PC-3 (cell line): ENCODE measurements around the gene TCEANC. TPM values are rescaled to one million over a fixed set of nuclear protein-coding genes. Genes with fewer than 3 reads are reported as not detected.
"Not testable (repeated sequence)": the region's sequence is repeated elsewhere in the genome, so short reads cannot be mapped to it uniquely, and the experiment has no call there.

Experiments used
- ATAC-seq: fragments of 200-7000 bp; cut with Tn5 transposase; 2 replicates; pipeline ENCODE4 v1.9.1; 2020; ENCODE audit warnings: mild to moderate bottlenecking, moderate library complexity
- BruUV-seq: library from RNA; stranded (reverse); fragments of 400-500 nt; replicated peaks from 2 replicates; lab custom pipeline; 2021; lab: Mats Ljungman, UMichigan
- CTCF ChIA-PET: fragments of 300-600 bp; sonication (Branson Sonifier 250); formaldehyde crosslinking; loops from one replicate; lab custom pipeline; 2022; ENCODE audit warnings: antibody characterized with exemption; lab: Charles Lee
- POLR2A ChIA-PET: fragments of 300-600 bp; sonication (Branson Sonifier 250); formaldehyde crosslinking; loops from one replicate; lab custom pipeline; 2022; ENCODE audit warnings: antibody characterized with exemption; ENCODE audit not compliant: unreplicated experiment; lab: Charles Lee
- DNase-seq: peaks from one replicate; pipeline ENCODE4 v3.0.0-alpha.2; 2015
- H2AFZ ChIP-seq: fragments of 300-600 bp; sonication (generic); 2 replicates; pipeline ENCODE4 v1.6.0; 2016; ENCODE audit warnings: antibody characterized with exemption, low read length
- H3F3A ChIP-seq: fragments of 300-600 bp; sonication (generic); one replicate; pipeline ENCODE4 v1.6.0; 2017; ENCODE audit warnings: antibody characterized with exemption, low read length, control low read depth, mild to moderate bottlenecking; ENCODE audit not compliant: unreplicated experiment
- H3K27ac ChIP-seq: fragments of 300-600 bp; sonication (generic); 2 replicates; pipeline ENCODE4 v1.5.1; 2016; ENCODE audit warnings: mild to moderate bottlenecking, low read length
- H3K27me3 ChIP-seq: fragments of 300-600 bp; sonication (generic); 2 replicates; pipeline ENCODE4 v1.6.1; 2016; ENCODE audit warnings: low read length, mixed read lengths
- H3K36me3 ChIP-seq: fragments of 300-600 bp; sonication (generic); 2 replicates; pipeline ENCODE4 v1.6.1; 2016; ENCODE audit warnings: low read depth, mixed run types, low read length, mixed read lengths
- H3K4me1 ChIP-seq: fragments of 300-600 bp; sonication (generic); 2 replicates; pipeline ENCODE4 v1.5.1; 2016; ENCODE audit warnings: low read length; ENCODE audit not compliant: insufficient read depth
- H3K4me2 ChIP-seq: fragments of 300-600 bp; sonication (generic); 2 replicates; pipeline ENCODE4 v1.6.0; 2016; ENCODE audit warnings: low read length
- H3K4me3 ChIP-seq: fragments of 300-600 bp; sonication (generic); 2 replicates; pipeline ENCODE4 v1.5.1; 2016; ENCODE audit warnings: mild to moderate bottlenecking, low read length, mixed read lengths
- H3K79me2 ChIP-seq: fragments of 300-600 bp; sonication (generic); 2 replicates; pipeline ENCODE4 v1.6.1; 2017; ENCODE audit warnings: low read length, mixed read lengths
- H3K9ac ChIP-seq: fragments of 300-600 bp; sonication (generic); 2 replicates; pipeline ENCODE4 v1.6.0; 2016; ENCODE audit warnings: mild to moderate bottlenecking, low read length
- H3K9me2 ChIP-seq: fragments of 300-600 bp; sonication (generic); replicated peaks from 2 replicates; pipeline ENCODE4 v1.6.1; 2016; ENCODE audit warnings: mixed run types, low read length, mixed read lengths
- H3K9me3 ChIP-seq: fragments of 300-600 bp; sonication (generic); 2 replicates; pipeline ENCODE4 v1.6.1; 2016; ENCODE audit warnings: low read length, mixed read lengths
- H4K20me1 ChIP-seq: fragments of 300-600 bp; sonication (generic); 2 replicates; pipeline ENCODE4 v1.6.1; 2016; ENCODE audit warnings: low read length, mixed read lengths
- EZH2 ChIP-seq: fragments of 300-600 bp; sonication (generic); IDR thresholded peaks from one replicate; pipeline ENCODE4 v1.6.1; 2017; ENCODE audit warnings: antibody characterized with exemption, mild to moderate bottlenecking, low read length; ENCODE audit not compliant: unreplicated experiment
- EZH2phosphoT487 ChIP-seq: fragments of 300-600 bp; sonication (generic); IDR thresholded peaks from 2 replicates; pipeline ENCODE4 v1.6.1; 2018; ENCODE audit warnings: mild to moderate bottlenecking, antibody characterized with exemption, low read length, borderline replicate concordance
- intact Hi-C: fragments of 100-400 bp; cut with micrococcal nuclease; formaldehyde crosslinking; loops from 2 replicates; pipeline ENCODE4 v1.9.0; 2023
- total RNA-seq: library from RNA; depleted of rRNA; stranded (reverse); fragments of >200 nt; gene quantifications from 2 replicates; pipeline ENCODE4 v1.2.3, GENCODE V29; 2014
- TF ChIP-seq, protein P1 (sequence below): fragments of 300-600 bp; sonication (generic); conservative IDR thresholded peaks from 2 replicates; pipeline ENCODE4 v1.5.1; 2017; ENCODE audit warnings: antibody characterized with exemption, low read depth, mild to moderate bottlenecking, low read length

TCEANC gene
- total RNA-seq, 1 experiment from 2014 or later: 0.62 TPM

GRCh38 chrX:13645464-13646153, 7.3 kb upstream of the TCEANC start:
- H3K36me3 ChIP-seq: no peaks in the 10 kb centered on the region
- no peak overlapping the region for H3K27ac ChIP-seq
- intact Hi-C loops: loop anchor here (1.0 kb wide), 1 partner anchor 139 kb away; no protein-coding TSS in a partner anchor
- no peaks in the 10 kb centered on the region for H3K9me3 ChIP-seq
- no peaks in the 10 kb centered on the region for H3K79me2 ChIP-seq
- TF ChIP-seq EZH2phosphoT487 (no peak), EZH2 (no peak)
- TF ChIP-seq, protein P1, sequence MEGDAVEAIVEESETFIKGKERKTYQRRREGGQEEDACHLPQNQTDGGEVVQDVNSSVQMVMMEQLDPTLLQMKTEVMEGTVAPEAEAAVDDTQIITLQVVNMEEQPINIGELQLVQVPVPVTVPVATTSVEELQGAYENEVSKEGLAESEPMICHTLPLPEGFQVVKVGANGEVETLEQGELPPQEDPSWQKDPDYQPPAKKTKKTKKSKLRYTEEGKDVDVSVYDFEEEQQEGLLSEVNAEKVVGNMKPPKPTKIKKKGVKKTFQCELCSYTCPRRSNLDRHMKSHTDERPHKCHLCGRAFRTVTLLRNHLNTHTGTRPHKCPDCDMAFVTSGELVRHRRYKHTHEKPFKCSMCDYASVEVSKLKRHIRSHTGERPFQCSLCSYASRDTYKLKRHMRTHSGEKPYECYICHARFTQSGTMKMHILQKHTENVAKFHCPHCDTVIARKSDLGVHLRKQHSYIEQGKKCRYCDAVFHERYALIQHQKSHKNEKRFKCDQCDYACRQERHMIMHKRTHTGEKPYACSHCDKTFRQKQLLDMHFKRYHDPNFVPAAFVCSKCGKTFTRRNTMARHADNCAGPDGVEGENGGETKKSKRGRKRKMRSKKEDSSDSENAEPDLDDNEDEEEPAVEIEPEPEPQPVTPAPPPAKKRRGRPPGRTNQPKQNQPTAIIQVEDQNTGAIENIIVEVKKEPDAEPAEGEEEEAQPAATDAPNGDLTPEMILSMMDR: no peak
- no peak for DNase-seq
- no peaks in the 10 kb centered on the region for H4K20me1 ChIP-seq
- H2AFZ ChIP-seq: peak overlapping the region; percentile 6; the same call in 1 of the 2 replicates
- no peak overlapping the region for H3K4me3 ChIP-seq
- no TSS peak for BruUV-seq
- ChIA-PET CTCF (interaction anchor here (2.0 kb wide), 1 partner anchor 139 kb away, joined by 23 read pairs; no protein-coding TSS in a partner anchor), POLR2A (no interaction called here)
- H3K9ac ChIP-seq: no peak overlapping the region
- no peaks in the 10 kb centered on the region for H3F3A ChIP-seq
- peak; percentile 20; the same call in 1 of the 2 replicates for ATAC-seq
- no peaks in the 10 kb centered on the region for H3K27me3 ChIP-seq
- H3K9me2 ChIP-seq: no peaks in the 10 kb centered on the region
- no peak overlapping the region for H3K4me2 ChIP-seq
- peaks cover under 1% of the 10 kb centered on the region; the same call in 1 of the 2 replicates for H3K4me1 ChIP-seq

DNA sequence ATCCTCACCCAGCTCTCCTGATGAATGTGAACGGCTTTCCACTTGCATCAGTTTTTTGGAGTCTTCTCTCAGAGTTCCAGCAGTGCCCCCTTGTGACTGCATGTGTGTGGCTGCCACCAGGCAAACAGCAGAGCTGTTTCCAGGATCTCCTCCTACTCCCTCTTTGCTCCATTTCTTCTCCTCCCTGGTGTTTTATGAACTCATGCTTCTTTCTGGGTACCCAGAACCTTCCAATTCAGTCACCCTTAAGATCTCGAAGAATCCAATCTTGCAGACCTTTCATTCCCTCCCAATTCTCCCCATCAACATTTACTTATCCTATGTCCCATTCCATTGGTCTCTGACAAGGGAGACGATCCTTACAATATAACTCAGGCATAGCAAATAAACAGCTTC, 6.8 kb upstream of the TCEANC start:
- Histone ChIP-seq H3K9me3 (no peaks in the 10 kb centered on the region), H3K9me2 (no peaks in the 10 kb centered on the region), H3K4me2 (no peak overlapping the region), H4K20me1 (no peaks in the 10 kb centered on the region), H3K79me2 (no peaks in the 10 kb centered on the region), H2AFZ (peak overlapping the region; percentile 6; the same call in 1 of the 2 replicates), H3K36me3 (no peaks in the 10 kb centered on the region), H3K9ac (no peak overlapping the region), H3K4me1 (peaks cover 6% of the 10 kb centered on the region; the same call in 1 of the 2 replicates), H3K4me3 (no peak overlapping the region), H3F3A (no peaks in the 10 kb centered on the region), H3K27me3 (no peaks in the 10 kb centered on the region), H3K27ac (no peak overlapping the region)
- intact Hi-C loops: loop anchor here (1.0 kb wide), 1 partner anchor 140 kb away; no protein-coding TSS in a partner anchor
- ChIA-PET POLR2A (no interaction called here), CTCF (interaction anchor here (0.5 to 2.0 kb wide), 4 partner anchors 105 to 679 kb away, joined by 3 to 23 read pairs (median 5); no protein-coding TSS in a partner anchor)
- no TSS peak for BruUV-seq
- TF ChIP-seq, protein P1: peak; percentile 85
- no peak for TF ChIP-seq EZH2phosphoT487
- peak; percentile 66 for DNase-seq
- peak; percentile 85 for ATAC-seq

DNA sequence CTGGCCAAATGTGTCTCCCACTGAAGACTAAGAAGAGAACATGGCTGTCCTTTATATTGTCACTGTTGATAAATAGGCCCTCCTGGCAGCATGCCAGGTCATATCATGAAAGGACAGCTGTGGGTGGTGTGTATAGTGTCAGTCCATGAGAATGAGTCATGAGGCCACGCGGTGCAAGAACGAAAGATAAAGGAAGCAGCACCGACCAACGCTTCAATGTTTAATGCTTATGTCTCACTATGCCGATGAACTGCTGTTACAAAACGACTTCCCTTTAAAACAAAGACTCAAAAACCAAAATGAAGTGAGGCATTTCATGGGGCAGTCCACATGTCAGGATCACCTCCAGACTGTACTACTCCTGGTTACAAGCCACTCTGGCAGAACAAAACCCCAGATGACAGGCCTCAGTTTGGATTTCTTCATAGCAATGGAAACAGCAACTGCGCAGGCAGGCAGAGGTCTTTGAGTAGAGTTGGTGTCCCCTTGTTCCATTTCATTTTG, 5.2 kb upstream of the TCEANC start:
- H3K9ac ChIP-seq: no peak overlapping the region
- ATAC-seq: no peak
- no peaks in the 10 kb centered on the region for H3K9me3 ChIP-seq
- TF ChIP-seq EZH2phosphoT487: no peak
- TF ChIP-seq EZH2: no peak
- TF ChIP-seq, protein P1: no peak
- H3K9me2 ChIP-seq: no peaks in the 10 kb centered on the region
- H3F3A ChIP-seq: no peaks in the 10 kb centered on the region
- no peak for DNase-seq
- POLR2A ChIA-PET: no interaction called here
- no peak overlapping the region for H3K4me3 ChIP-seq
- intact Hi-C loops: no loop called here
- CTCF ChIA-PET: no interaction called here
- no peaks in the 10 kb centered on the region for H3K36me3 ChIP-seq
- no peaks in the 10 kb centered on the region for H3K27me3 ChIP-seq
- H3K79me2 ChIP-seq: no peaks in the 10 kb centered on the region
- peaks cover 15% of the 10 kb centered on the region for H3K4me1 ChIP-seq
- BruUV-seq: no TSS peak
- H4K20me1 ChIP-seq: no peaks in the 10 kb centered on the region
- H3K4me2 ChIP-seq: no peak overlapping the region
- no peak overlapping the region for H3K27ac ChIP-seq
- no peak overlapping the region for H2AFZ ChIP-seq

DNA sequence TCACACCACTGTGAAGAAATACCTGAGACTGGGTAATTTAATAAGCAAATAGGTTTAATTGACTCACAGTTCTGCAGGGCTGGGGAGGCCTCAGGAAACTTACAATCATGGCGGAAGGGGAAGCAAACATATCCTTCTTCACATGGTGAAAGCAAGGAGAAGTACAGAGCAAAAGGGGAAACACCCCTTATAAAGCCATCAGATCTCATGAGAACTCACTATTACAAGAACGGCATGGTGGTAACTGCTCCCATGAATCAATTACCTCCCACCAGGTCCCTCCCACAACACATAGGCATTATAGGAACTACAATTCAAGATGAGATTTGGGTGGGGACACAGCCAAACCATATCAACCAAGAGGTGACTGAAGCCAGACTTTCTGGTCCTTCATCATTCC, 4.6 kb upstream of the TCEANC start:
- BruUV-seq, H3K27me3 ChIP-seq, H3K9me3 ChIP-seq, ATAC-seq, H3F3A ChIP-seq, H3K36me3 ChIP-seq, H3K27ac ChIP-seq, DNase-seq, H3K4me3 ChIP-seq, H3K9ac ChIP-seq, H2AFZ ChIP-seq, intact Hi-C loops, H4K20me1 ChIP-seq, H3K9me2 ChIP-seq, POLR2A ChIA-PET, H3K79me2 ChIP-seq, CTCF ChIA-PET, H3K4me2 ChIP-seq: not testable (repeated sequence)
- peaks cover 15% of the 10 kb centered on the region for H3K4me1 ChIP-seq
